K562 (cell line): ENCODE measurements around the gene PHKB. TPM values are rescaled to one million over a fixed set of nuclear protein-coding genes. Genes with fewer than 3 reads are reported as not detected.

Experiments used
- ATAC-seq: fragments of 200-7000 bp; cut with Tn5 transposase; 3 replicates; pipeline ENCODE4 v1.9.1; 2020; ENCODE audit warnings: moderate library complexity
- BruUV-seq: library from RNA; stranded (reverse); fragments of 400-500 nt; replicated peaks from 2 replicates; lab custom pipeline; 2021; lab: Mats Ljungman, UMichigan
- CTCF ChIA-PET: fragments of 300-600 bp; formaldehyde crosslinking; extraction: SDS; loops from one replicate; lab custom pipeline; 2021; ENCODE audit warnings: low intra/inter-chr PET ratio; lab: Yijun Ruan, JAX
- POLR2A ChIA-PET: fragments of 300-600, 350-650 bp; sonication (Branson Sonifier 250); formaldehyde crosslinking; extraction: SDS; loops from one replicate; lab custom pipeline; 2021; ENCODE audit warnings: antibody characterized with exemption, inconsistent platforms; lab: Yijun Ruan, JAX
- DNase-seq, 4 experiments: peaks; one replicate each; pipeline versions ENCODE4 v3.0.0 to v3.0.0-alpha.2; 2011 to 2018; ENCODE audit warnings: low spot score in 3 of 4, mixed read lengths in 3 of 4; ENCODE audit errors: extremely low read depth in 1 of 4
- FAIRE-seq: peaks from 2 replicates; lab custom pipeline; 2011; peaks lifted over from hg19 to GRCh38; lab: Jason Lieb, UNC
- H2AFZ ChIP-seq: 2 replicates; pipeline ENCODE4 v1.6.0; 2011; ENCODE audit warnings: low read depth, low read length, control low read depth, inconsistent platforms
- H3K27ac ChIP-seq: fragments of 200-600 bp; 3 replicates; pipeline ENCODE4 v1.8.0; 2011; ENCODE audit warnings: low read depth, mild to moderate bottlenecking, control low read depth, inconsistent platforms, low read length, moderate library complexity, mixed read lengths; ENCODE audit errors: extremely low read depth
- H3K27me3 ChIP-seq, 2 experiments: fragments of 300-600 bp in 1 of 2; 2 replicates in 1 of 2; 3 replicates in 1 of 2; pipeline versions ENCODE4 v1.6.0 to v1.8.0; 2011; ENCODE audit warnings: inconsistent platforms in 2 of 2, low read length in 2 of 2, mild to moderate bottlenecking in 1 of 2, mixed read lengths in 1 of 2, moderate library complexity in 1 of 2; ENCODE audit not compliant: control insufficient read depth in 2 of 2, insufficient read depth in 2 of 2
- H3K36me3 ChIP-seq: fragments of 300-600 bp; 3 replicates; pipeline ENCODE4 v1.8.0; 2011; ENCODE audit warnings: mild to moderate bottlenecking, low read length, inconsistent platforms; ENCODE audit not compliant: control insufficient read depth, insufficient read depth
- H3K4me1 ChIP-seq, 2 experiments: fragments of 200-600 bp in 1 of 2; replicated peaks in 1 of 2; 2 replicates in 1 of 2; 3 replicates in 1 of 2; pipeline versions ENCODE4 v1.5.1 to v1.8.0; 2011; ENCODE audit warnings: inconsistent platforms in 2 of 2, low read length in 2 of 2, mild to moderate bottlenecking in 1 of 2, mixed read lengths in 1 of 2, moderate library complexity in 1 of 2; ENCODE audit not compliant: control insufficient read depth in 2 of 2, insufficient read depth in 2 of 2
- H3K4me2 ChIP-seq: 2 replicates; pipeline ENCODE4 v1.6.1; 2011; ENCODE audit warnings: low read length, control low read depth, inconsistent platforms, mixed read lengths; ENCODE audit not compliant: insufficient read depth
- H3K4me3 ChIP-seq: fragments of 200-600 bp; sonication (generic), shearing (Covaris generic); 2 replicates; pipeline ENCODE4 v1.5.1; 2016; ENCODE audit warnings: control low read depth, inconsistent platforms
- H3K79me2 ChIP-seq: fragments of 200-600 bp; 3 replicates; pipeline ENCODE4 v1.8.0; 2011; ENCODE audit warnings: low read length, inconsistent platforms; ENCODE audit not compliant: control insufficient read depth, insufficient read depth
- H3K9ac ChIP-seq, 2 experiments: 2 replicates each; pipeline versions ENCODE4 v1.6.0 to v1.6.1; 2011; ENCODE audit warnings: low read depth in 2 of 2, low read length in 2 of 2, control low read depth in 1 of 2, inconsistent platforms in 1 of 2, mild to moderate bottlenecking in 1 of 2, mixed read lengths in 1 of 2; ENCODE audit not compliant: insufficient read depth in 1 of 2
- H3K9me1 ChIP-seq: one replicate; pipeline ENCODE4 v1.6.0; 2011; ENCODE audit warnings: inconsistent platforms, mild to moderate bottlenecking, low read length, moderate library complexity; ENCODE audit not compliant: control insufficient read depth, insufficient read depth
- H3K9me3 ChIP-seq: replicated peaks from 2 replicates; pipeline ENCODE4 v1.5.1; 2011; ENCODE audit warnings: low read depth, low read length, inconsistent platforms; ENCODE audit not compliant: control insufficient read depth, insufficient read depth
- H4K20me1 ChIP-seq: replicated peaks from 2 replicates; pipeline ENCODE4 v1.6.1; 2011; ENCODE audit warnings: low read length, inconsistent platforms, mixed read lengths; ENCODE audit not compliant: control insufficient read depth, insufficient read depth
- BRF1 ChIP-seq: IDR thresholded peaks from 3 replicates; pipeline ENCODE4 v1.6.1; 2011; ENCODE audit warnings: borderline replicate concordance, mild to moderate bottlenecking; ENCODE audit not compliant: insufficient read length; ENCODE audit errors: extremely low read depth
- MTA1 ChIP-seq: fragments of 450-650 bp; IDR thresholded peaks from 2 replicates; pipeline ENCODE4 v1.6.1; 2017; ENCODE audit warnings: borderline replicate concordance
- PTBP1 ChIP-seq: fragments of 200-400 bp; formaldehyde crosslinking; IDR thresholded peaks from 2 replicates; pipeline ENCODE4 v1.6.1; 2017; ENCODE audit warnings: low read depth, low read length
- RB1 ChIP-seq: fragments of 450-650 bp; IDR thresholded peaks from 2 replicates; pipeline ENCODE4 v1.6.1; 2017; ENCODE audit warnings: low read depth, mild to moderate bottlenecking
- RFX7 ChIP-seq: fragments of 250-450 bp; sonication (Bioruptor Pico); IDR thresholded peaks from 2 replicates; pipeline ENCODE4 v1.5.1; 2021; ENCODE audit warnings: mild to moderate bottlenecking
- SIX5 ChIP-seq, 2 experiments: IDR thresholded peaks; 2 replicates each; pipeline ENCODE4 v1.6.1; 2011; ENCODE audit warnings: low read length in 2 of 2, borderline replicate concordance in 1 of 2, low read depth in 1 of 2, mild to moderate bottlenecking in 1 of 2, moderate library complexity in 1 of 2; ENCODE audit not compliant: insufficient read depth in 1 of 2
- ZNF133 ChIP-seq: fragments of 250-450 bp; sonication (Bioruptor Pico); IDR thresholded peaks from 2 replicates; pipeline ENCODE4 v1.4.0; 2020; ENCODE audit warnings: mild to moderate bottlenecking
- WGBS: fragments of 100-300 bp; shearing (Covaris generic); methylation state at CpG from one replicate; pipeline ENCODE4 v1.1.6; 2016; ENCODE audit warnings: low coverage, mixed read lengths; ENCODE audit not compliant: insufficient coverage; ENCODE audit errors: missing lambda C conversion rate; 5-methylcytosine and 5-hydroxymethylcytosine counted together
- in situ Hi-C: fragments of 300-500 bp; cut with MboI; formaldehyde crosslinking; loops from 4 replicates; pipeline ENCODE4 v1.15.0; 2018; ENCODE audit warnings: inconsistent platforms, mixed read lengths
- intact Hi-C: fragments of 100-400 bp; cut with micrococcal nuclease; formaldehyde crosslinking; loops from 2 replicates; pipeline ENCODE4 v1.14.2; 2022
- polyA plus RNA-seq, 8 experiments: library from polyadenylated mRNA; depleted of rRNA in 4 of 8; stranded (reverse) in 5 of 8; unstranded in 3 of 8; fragments of >200 nt; fragmentation: Nextera tagmentation in 2 of 8; fragmentation: Illumina TruSeq in 1 of 8; extraction: Ambion mirVana in 2 of 8; extraction: Trizol in 1 of 8; gene quantifications; 2 replicates each; pipeline versions ENCODE4 v1.2.1 to v1.2.3, GENCODE V29; 2011 to 2014; ENCODE audit warnings: inconsistent platforms in 1 of 8, missing spikeins in 1 of 8
- total RNA-seq, 7 experiments: library from RNA; depleted of rRNA in 6 of 7; stranded (reverse); fragments of >200 nt in 6 of 7; fragmentation: Illumina TruSeq in 2 of 7; extraction: Trizol in 2 of 7; gene quantifications; 2 replicates each; pipeline versions ENCODE4 v1.2.1 to v1.2.3, GENCODE V29; 2011 to 2021; ENCODE audit warnings: low replicate concordance in 1 of 7
- TF ChIP-seq, protein P1 (sequence below): fragments of 250-450 bp; sonication (Bioruptor Pico); IDR thresholded peaks from 2 replicates; pipeline ENCODE4 v1.5.0; 2021; ENCODE audit warnings: mild to moderate bottlenecking, moderate library complexity
- TF ChIP-seq, protein P2 (sequence below): sonication (generic); formaldehyde crosslinking; IDR thresholded peaks from 2 replicates; pipeline ENCODE4 v1.8.0; 2022; ENCODE audit warnings: mild to moderate bottlenecking, missing genetic modification reagents
- TF ChIP-seq, protein P3 (sequence below): fragments of 450-650 bp; formaldehyde crosslinking; IDR thresholded peaks from 2 replicates; pipeline ENCODE4 v1.4.0; 2022; ENCODE audit warnings: missing genetic modification characterization

Gene PHKB
- total and polyA plus RNA-seq, 9 of the 15 experiments (the other 6 are each of a cell fraction or from before 2014, with no cell fraction given) = 24.7 to 92.3 (median 67.0) TPM

DNA sequence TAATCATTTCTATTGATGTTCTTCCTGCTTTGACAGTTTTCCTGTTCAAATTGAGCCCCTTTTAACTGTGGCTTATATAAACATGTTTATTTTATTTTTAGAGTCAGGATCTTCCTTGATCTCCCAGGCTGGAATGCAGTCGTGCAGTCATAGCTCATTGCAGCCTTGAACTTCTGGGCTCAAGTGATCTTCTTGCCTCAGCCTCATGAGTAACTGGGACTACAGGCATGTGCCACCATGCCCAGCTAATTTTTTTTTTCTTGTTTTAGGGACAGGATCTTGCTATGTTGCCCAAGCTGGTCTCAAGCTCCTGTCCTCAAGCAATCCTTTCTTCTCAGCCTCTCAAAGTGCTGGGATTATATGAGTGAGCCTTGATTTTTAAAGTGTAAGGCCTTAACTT is 14.7 kb downstream of the PHKB start:
- FAIRE-seq = no peak

More for the DNA sequence above, 14.7 kb downstream of the PHKB start:
- no peak overlapping the region for H3K9ac ChIP-seq
- no peaks in the 10 kb centered on the region for H4K20me1 ChIP-seq
- H3K27ac ChIP-seq = no peak overlapping the region
- BruUV-seq = no TSS peak
- POLR2A ChIA-PET = interaction anchor here (1.3 kb wide), 1 partner anchor 14 kb away, joined by 3 read pairs; no protein-coding TSS in a partner anchor
- TF ChIP-seq, protein P1, sequence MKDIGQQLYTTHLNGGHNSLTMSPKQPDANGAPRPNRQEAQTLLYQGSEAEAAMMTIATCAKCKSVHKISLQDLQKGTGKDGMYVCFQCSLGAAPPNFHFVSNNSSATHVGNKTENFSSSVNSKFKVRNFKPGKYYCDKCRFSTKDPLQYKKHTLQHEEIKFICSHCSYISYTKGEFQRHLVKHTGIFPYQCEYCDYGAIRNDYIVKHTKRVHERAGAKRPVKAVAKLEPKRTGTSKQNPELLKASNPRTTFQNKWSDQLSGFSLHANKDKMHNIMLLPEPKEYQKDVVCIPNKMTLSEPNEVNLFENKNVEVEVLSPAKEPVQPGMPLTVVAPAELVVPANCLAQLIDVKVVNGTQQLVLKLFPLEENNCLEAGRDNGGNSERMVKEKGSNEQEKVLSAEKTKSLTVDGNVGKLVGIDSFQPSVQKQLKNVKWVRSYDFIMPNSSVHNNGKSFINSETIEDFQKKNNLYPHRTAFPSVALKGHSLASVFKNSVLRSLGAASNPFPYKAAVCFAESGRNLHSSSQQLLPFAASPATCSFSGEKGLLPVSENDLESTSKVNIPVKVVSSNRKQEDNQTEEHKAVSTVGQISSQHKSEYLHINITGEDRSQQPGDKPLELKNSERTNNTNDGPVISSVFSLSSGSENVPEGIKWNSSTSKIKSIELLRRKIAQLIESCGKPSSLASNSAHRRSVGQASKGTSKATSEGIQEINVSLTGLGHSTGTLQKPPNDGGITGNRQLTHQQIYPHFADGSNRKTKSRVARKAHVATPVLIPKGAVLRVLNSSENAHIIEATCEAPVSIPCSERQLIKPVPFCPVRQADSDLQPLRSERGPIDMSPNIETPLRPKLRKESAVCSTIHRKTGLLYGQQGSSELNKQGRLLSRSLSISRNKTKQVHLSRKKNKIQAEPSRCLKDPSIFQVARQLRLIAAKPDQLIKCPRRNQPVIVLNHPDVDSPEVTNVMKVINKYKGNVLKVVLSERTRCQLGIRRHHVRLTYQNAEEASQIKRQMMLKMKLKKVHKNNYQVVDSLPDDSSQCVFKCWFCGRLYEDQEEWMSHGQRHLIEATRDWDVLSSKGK = no peak
- no peak for TF ChIP-seq PTBP1
- TF ChIP-seq SIX5 (IDR thresholded peaks at IDR 0.05; ENCODE audit: borderline replicate concordance in 1 of 2, insufficient read depth in 1 of 2, low read depth in 1 of 2, low read length in 2 of 2) = no peak
- no peak for TF ChIP-seq MTA1
- no peak for TF ChIP-seq RB1
- TF ChIP-seq, protein P2, sequence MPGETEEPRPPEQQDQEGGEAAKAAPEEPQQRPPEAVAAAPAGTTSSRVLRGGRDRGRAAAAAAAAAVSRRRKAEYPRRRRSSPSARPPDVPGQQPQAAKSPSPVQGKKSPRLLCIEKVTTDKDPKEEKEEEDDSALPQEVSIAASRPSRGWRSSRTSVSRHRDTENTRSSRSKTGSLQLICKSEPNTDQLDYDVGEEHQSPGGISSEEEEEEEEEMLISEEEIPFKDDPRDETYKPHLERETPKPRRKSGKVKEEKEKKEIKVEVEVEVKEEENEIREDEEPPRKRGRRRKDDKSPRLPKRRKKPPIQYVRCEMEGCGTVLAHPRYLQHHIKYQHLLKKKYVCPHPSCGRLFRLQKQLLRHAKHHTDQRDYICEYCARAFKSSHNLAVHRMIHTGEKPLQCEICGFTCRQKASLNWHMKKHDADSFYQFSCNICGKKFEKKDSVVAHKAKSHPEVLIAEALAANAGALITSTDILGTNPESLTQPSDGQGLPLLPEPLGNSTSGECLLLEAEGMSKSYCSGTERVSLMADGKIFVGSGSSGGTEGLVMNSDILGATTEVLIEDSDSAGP = no peak
- TF ChIP-seq BRF1 = no peak
- no peak for TF ChIP-seq RFX7 (CRISPR knock-in tag)
- TF ChIP-seq, protein P3, sequence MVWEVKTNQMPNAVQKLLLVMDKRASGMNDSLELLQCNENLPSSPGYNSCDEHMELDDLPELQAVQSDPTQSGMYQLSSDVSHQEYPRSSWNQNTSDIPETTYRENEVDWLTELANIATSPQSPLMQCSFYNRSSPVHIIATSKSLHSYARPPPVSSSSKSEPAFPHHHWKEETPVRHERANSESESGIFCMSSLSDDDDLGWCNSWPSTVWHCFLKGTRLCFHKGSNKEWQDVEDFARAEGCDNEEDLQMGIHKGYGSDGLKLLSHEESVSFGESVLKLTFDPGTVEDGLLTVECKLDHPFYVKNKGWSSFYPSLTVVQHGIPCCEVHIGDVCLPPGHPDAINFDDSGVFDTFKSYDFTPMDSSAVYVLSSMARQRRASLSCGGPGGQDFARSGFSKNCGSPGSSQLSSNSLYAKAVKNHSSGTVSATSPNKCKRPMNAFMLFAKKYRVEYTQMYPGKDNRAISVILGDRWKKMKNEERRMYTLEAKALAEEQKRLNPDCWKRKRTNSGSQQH (CRISPR knock-in tag) = no peak
- TF ChIP-seq ZNF133 (CRISPR knock-in tag) = no peak
- H2AFZ ChIP-seq = no peak overlapping the region
- no peaks in the 10 kb centered on the region for H3K9me1 ChIP-seq
- no peaks in the 10 kb centered on the region; a peak in 1 of 5 replicates for H3K4me1 ChIP-seq
- H3K79me2 ChIP-seq = peaks cover 96% of the 10 kb centered on the region
- H3K4me3 ChIP-seq = no peak overlapping the region
- 60% methylated on average over 1 of the region's 1 CpG for WGBS
- H3K36me3 ChIP-seq = peaks cover 37% of the 10 kb centered on the region
- CTCF ChIA-PET = no interaction called here
- in situ Hi-C loops (no loop called here), intact Hi-C loops (no loop called here)
- no peaks in the 10 kb centered on the region for H3K9me3 ChIP-seq
- ATAC-seq (no peak), DNase-seq (no peak)
- no peak overlapping the region for H3K4me2 ChIP-seq
- no peaks in the 10 kb centered on the region for H3K27me3 ChIP-seq
